PFSK-1 (cell line): ENCODE measurements around the gene CNTNAP2.

Experiments
- POLR2AphosphoS5 ChIP-seq: IDR thresholded peaks from 2 replicates; pipeline ENCODE4 v1.6.1; 2012; ENCODE audit warnings: low read depth, mild to moderate bottlenecking, control low read depth, low read length, moderate library complexity
- REST ChIP-seq, 2 experiments: IDR thresholded peaks; 2 replicates each; pipeline versions ENCODE4 v1.6.1 to v1.8.0; 2011 to 2012; ENCODE audit warnings: low read depth in 2 of 2, low read length in 2 of 2, control low read depth in 1 of 2, inconsistent platforms in 1 of 2, mild to moderate bottlenecking in 1 of 2, moderate library complexity in 1 of 2; ENCODE audit not compliant: insufficient read depth in 1 of 2
- SIN3A ChIP-seq: IDR thresholded peaks from 2 replicates; pipeline ENCODE4 v1.6.1; 2012; ENCODE audit warnings: mild to moderate bottlenecking, low read length, moderate library complexity, borderline replicate concordance; ENCODE audit not compliant: insufficient read depth
- TAF1 ChIP-seq: IDR thresholded peaks from 2 replicates; pipeline ENCODE4 v1.6.1; 2012; ENCODE audit warnings: low read length, control low read depth, borderline replicate concordance; ENCODE audit not compliant: insufficient read depth

GRCh38 chr7:146548816-146549215 is 432.2 kb downstream of the CNTNAP2 start:
- TF ChIP-seq TAF1 (no peak), REST (IDR thresholded peaks at IDR 0.05; ENCODE audit: insufficient read depth in 1 of 2, low read depth in 2 of 2, low read length in 2 of 2) (no peak), SIN3A (no peak), POLR2AphosphoS5 (no peak)
